ENCODE measurements around the gene LCMT1. TPM values are rescaled to one million over a fixed set of nuclear protein-coding genes. Genes with fewer than 3 reads are reported as not detected.

The LCMT1 gene
- total RNA-seq, 1 donor from 2014 or later = 20.8 TPM

DNA sequence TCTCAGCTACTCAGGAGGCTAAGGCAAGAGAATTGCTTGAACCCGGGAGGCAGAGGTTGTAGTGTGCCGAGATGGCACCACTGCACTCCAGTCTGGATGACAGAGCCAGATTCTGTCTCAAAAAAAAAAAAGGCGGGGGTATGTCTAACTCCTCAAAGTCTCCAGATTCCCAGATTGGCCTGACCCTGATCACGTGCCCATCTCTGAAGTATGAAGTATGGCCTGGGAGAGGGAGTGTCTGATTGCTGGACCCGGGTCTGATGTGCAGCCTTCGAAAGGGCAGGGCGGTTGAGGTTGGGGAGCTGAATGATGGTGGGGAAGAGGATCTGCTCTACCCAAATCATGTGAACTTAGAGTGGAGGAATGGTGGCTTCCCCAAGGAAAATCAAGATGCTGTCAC, 87.9 kb downstream of the LCMT1 start:
- DNase-seq = no peak

DNA sequence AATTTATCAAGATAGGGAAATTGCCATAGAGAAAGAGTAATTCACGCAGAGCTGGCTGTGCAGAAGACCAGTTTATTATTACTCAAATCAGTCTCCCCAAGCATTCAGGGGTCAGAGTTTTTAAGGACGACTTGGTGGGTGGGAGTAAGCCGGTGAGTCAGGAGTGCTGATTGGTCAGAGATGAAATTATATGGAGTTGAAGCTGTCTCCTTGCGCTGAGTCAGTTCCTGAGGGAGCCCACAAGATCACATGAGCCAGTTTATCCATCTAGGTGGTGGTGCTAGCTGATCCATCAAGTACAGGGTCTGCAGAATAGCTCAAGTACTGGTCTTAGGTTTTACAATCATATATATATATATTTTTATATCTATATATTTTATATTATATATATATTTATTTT, 99.2 kb downstream of the LCMT1 start:
- DNase-seq = no peak

DNA sequence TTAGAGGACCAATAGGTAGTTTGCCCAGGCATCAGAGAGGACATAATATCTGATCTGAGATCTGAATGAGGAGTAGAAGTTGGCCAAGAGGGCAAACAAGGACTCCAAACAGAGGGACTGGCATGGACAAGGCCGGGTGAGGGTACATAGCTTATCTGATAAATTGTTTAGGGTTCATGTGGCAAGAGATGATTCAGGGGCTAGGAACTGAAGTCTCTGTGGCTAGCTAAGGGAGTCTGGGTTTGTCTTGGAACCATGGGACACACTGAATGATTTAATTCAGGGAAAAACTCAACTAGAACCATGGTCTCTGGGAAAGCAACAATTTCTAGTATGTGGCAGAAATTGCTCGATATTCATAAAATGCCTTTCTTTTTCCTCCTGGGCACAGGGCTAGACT, 101.1 kb downstream of the LCMT1 start:
- no peak for DNase-seq

DNA sequence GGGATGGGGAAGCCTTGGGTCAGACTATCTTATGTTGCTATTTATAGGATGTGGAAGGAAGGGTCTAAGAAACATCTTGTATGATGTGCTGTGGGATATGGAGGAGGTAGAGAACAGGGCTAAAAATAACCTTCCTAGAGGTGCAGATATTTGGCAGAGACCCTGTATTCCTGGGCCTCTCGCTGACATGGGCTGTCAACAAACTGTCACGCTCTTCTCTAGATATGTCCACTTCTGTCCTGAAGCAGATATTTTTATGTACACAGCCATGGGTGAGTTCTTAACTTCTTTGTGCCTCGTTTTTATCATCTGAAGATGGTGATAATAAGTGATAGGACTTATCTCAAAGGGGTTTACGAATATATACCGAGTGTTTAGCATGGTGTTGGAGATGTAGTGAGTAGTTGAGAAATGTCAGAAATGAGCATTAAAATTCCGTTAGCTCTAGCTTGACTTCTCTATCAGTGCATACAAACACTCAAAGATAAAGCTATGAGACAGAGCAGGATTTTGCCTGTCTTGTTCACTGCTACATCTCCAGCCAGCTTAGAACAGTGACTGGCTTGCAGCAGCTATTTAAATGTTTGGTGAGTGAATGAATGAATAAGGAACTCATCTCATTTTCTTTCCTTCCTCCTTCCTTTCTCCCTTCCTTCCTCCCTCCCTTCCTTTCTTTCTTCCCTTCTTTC, 102.3 kb downstream of the LCMT1 start:
- no peak for DNase-seq

DNA sequence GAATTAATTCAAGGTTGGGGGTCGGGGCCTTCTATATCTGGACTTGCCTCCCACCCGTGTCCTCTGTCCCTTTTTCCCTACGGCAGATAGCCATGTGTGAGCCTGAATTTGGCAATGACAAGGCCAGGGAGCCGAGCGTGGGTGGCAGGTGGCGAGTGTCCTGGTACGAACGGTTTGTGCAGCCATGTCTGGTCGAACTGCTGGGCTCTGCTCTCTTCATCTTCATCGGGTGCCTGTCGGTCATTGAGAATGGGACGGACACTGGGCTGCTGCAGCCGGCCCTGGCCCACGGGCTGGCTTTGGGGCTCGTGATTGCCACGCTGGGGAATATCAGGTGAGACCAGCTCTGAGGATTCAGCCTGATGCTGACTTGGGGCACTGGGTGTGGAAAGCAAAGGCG, 105.6 kb downstream of the LCMT1 start:
- no peak for DNase-seq

DNA sequence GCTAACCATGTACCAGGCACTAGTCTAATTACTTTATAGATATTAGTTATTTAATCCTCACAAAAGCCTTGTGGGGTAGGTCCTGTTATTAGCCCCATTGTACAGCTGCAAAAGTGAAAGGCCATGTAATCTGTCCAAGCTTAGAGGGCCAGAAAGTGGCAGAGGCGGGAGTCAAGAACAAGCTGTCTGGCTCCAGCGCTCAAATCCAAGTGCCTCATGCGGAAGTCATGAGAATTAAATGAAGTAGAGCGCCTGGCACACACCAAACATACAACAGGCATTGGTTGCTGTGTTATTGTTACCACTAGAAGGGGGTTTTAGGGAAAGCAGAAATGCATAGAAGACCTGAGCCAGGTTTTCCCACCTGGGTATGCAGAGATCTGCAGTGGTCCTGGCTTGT, 106.4 kb downstream of the LCMT1 start:
- no peak for DNase-seq

DNA sequence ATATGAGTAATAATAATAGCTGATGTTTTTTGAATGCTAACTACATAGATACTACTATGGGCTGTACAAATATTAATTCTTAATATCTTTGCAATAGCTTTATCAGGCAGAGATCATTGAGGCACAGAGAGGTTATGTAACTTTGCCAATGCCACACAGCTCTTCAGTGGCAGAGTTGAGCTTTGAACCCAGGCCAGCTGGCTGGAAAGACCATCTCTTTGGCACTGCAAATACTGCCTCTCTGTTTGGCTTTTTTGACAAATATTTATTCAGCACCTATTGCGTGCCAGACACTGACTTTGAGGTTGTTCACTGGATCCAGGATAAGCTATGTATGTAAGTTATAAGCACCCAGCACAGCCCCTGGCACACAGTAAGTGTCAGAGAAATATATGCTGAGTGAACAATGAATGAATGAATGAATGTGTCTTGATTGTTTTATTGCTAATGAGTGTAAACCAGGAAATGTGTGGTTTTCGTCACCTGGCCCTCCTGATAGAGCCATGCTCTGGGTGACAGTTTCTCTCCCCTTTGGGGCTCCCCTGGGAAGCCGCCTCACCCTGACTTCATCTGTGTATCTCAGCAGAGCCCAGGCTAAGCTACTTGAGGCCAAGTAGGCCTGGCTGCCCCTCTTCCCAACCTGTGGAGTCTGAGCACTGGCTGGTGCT, 107.7 kb downstream of the LCMT1 start:
- no peak for DNase-seq

DNA sequence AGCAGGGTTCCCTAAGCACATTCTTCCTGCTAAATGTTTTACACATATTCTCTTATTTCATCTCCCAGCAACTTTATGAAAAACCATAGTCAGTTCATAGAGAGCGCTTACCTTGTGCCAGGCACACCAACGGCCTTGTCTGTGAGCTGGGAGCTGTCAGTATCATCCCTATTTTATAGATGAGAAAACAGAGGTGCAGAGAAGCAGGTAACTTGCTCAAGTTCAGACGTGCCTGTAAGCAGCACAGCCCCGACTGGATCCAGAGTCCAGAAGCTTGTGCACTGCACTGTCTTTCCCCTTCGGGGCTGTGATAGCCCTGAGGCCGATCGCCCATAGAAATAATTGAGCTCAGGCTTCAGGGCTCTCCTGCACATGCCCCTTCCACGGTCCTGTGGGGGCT, 111.4 kb downstream of the LCMT1 start:
- no peak for DNase-seq

DNA sequence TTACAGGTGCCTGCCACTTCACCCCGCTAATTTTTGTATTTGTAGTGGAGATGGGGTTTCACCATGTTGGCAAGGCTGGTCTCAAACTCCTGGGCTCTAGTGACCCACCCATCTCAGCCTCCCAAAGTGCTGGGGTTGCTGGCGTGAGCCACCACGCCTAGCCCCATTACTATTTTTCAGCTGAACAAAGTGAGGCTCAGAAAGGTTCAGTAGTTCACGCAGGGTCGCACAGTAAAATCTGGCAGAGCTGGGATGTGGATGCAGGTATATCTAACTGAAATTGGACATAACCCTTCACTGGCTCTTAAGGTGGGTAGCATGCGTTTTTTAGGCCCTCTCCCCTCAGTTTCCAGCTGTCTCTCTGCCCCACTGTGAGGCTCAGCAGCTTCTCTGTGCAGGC, 112.4 kb downstream of the LCMT1 start:
- no peak for DNase-seq

DNA sequence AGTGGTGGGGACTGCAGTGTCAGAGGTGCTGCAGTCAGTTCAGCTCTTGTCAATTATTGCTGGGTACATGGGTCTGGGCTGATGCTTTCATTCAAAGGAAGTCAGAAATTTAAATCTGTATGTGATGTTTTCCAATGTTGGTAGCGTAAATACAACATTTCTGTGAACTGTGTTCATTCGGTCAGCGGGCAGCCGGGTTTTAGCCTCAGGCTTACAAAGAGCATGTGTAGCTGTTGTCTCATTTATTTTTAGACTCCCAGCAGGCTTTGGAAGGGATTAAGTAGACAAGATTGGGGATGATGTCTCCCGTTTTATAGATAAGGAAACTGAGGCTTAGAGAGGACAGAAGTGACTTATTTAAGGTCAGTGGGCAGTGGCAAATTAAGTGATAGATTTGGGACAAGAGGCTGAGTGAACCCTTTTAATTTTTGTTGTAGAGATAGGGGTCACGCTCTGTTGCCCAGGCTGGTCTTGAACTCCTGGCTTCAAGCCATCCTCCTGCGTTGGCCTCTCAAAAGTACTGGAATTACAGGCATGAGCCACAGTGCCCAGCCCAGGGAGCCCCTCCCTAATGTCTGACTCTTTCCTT, 113.3 kb downstream of the LCMT1 start:
- DNase-seq = no peak

Small RNAs within 50 kb of the gene (small RNA-seq; reads per million reads assigned to genes)
- gene RN7SL557P (ENCODE audit: low replicate concordance) = not detected

Other genes with a start within 250 kb of the LCMT1 start
- 29.5 TPM for gene ARHGAP17, start 96.4 kb upstream of the LCMT1 start, total RNA-seq
- not detected for gene AQP8, start 105.2 kb downstream of the LCMT1 start, total RNA-seq
- 6.5 TPM for gene ZKSCAN2, start 146.1 kb downstream of the LCMT1 start, total RNA-seq